HCT116 (cell line): ENCODE results near the gene GSTT2. TPM values are rescaled to one million over a fixed set of nuclear protein-coding genes. Genes with fewer than 3 reads are reported as not detected.

Experiments used
- ATAC-seq: fragments of 200-7000 bp; cut with Tn5 transposase; 2 replicates; pipeline ENCODE4 v1.9.1; 2020; ENCODE audit warnings: mild to moderate bottlenecking, moderate library complexity
- BruUV-seq: library from RNA; stranded (reverse); fragments of 400-500 nt; replicated peaks from 2 replicates; lab custom pipeline; 2021; lab: Mats Ljungman, UMichigan
- CTCF ChIA-PET: fragments of 300-600 bp; sonication (Branson Sonifier 250); formaldehyde crosslinking; loops from one replicate; lab custom pipeline; 2021; ENCODE audit warnings: antibody characterized with exemption; lab: Charles Lee
- POLR2A ChIA-PET: fragments of 300-600, 350-600 bp; sonication (Branson Sonifier 250); formaldehyde crosslinking; loops from one replicate; lab custom pipeline; 2021; ENCODE audit warnings: antibody characterized with exemption; lab: Charles Lee
- RAD21 ChIA-PET, 2 experiments: fragments of 300-600 bp; sonication (Branson Sonifier 250); formaldehyde crosslinking; loops; one replicate each; lab custom pipeline; 2023; ENCODE audit warnings: low total read pairs in 2 of 2; ENCODE audit not compliant: uncharacterized antibody in 2 of 2, unreplicated experiment in 2 of 2, low non-redundant PET in 1 of 2; lab: Charles Lee
- DNase-seq: peaks from one replicate; pipeline ENCODE4 v3.0.0-alpha.2; 2010; ENCODE audit warnings: low read depth, low spot score
- H2AFZ ChIP-seq: fragments of 200-600 bp; shearing (Covaris generic), sonication (generic); 2 replicates; pipeline ENCODE4 v1.6.1; 2017; ENCODE audit warnings: low read depth, mixed run types, mixed read lengths, antibody characterized with exemption, low read length; ENCODE audit not compliant: poor library complexity, severe bottlenecking
- H3K27ac ChIP-seq: 2 replicates; pipeline ENCODE4 v1.5.1; 2012; ENCODE audit warnings: low read depth, low read length
- H3K27me3 ChIP-seq: fragments of 200-600 bp; sonication (generic); 2 replicates; pipeline ENCODE4 v1.6.1; 2016; ENCODE audit warnings: mixed run types, low read length, mixed read lengths; ENCODE audit not compliant: insufficient read depth
- H3K36me3 ChIP-seq, 2 experiments: fragments of 200-500 bp in 1 of 2; fragments of 200-600 bp in 1 of 2; sonication (Bioruptor generic) in 1 of 2; sonication (generic) in 1 of 2; 2 replicates each; pipeline versions ENCODE4 v1.5.1 to v1.6.1; 2014 to 2016; ENCODE audit warnings: low read length in 2 of 2, inconsistent platforms in 1 of 2, mixed read lengths in 1 of 2, mixed run types in 1 of 2; ENCODE audit not compliant: insufficient read depth in 2 of 2, control insufficient read depth in 1 of 2
- H3K4me1 ChIP-seq, 2 experiments: fragments of 200-600 bp in 1 of 2; sonication (generic) in 1 of 2; 2 replicates each; pipeline versions ENCODE4 v1.5.1 to v1.6.1; 2012 to 2017; ENCODE audit warnings: low read length in 2 of 2, inconsistent platforms in 1 of 2, mild to moderate bottlenecking in 1 of 2, mixed read lengths in 1 of 2, mixed run types in 1 of 2, moderate library complexity in 1 of 2; ENCODE audit not compliant: insufficient read depth in 2 of 2, control insufficient read depth in 1 of 2
- H3K4me2 ChIP-seq: fragments of 200-600 bp; sonication (generic); 2 replicates; pipeline ENCODE4 v1.6.1; 2017; ENCODE audit warnings: mixed run types, low read length, mixed read lengths
- H3K4me3 ChIP-seq, 2 experiments: fragments of 200-600 bp in 1 of 2; sonication (generic) in 1 of 2; replicated peaks in 1 of 2; 2 replicates each; pipeline ENCODE4 v1.5.1; 2011 to 2016; ENCODE audit warnings: low read length in 2 of 2, control low read depth in 1 of 2, low read depth in 1 of 2, mild to moderate bottlenecking in 1 of 2, mixed read lengths in 1 of 2, mixed run types in 1 of 2
- H3K79me2 ChIP-seq: fragments of 200-600 bp; sonication (generic); 2 replicates; pipeline ENCODE4 v1.6.1; 2017; ENCODE audit warnings: mild to moderate bottlenecking, mixed run types, low read length, moderate library complexity, mixed read lengths; ENCODE audit not compliant: insufficient read depth
- H3K9ac ChIP-seq: fragments of 200-600 bp; sonication (generic); 2 replicates; pipeline ENCODE4 v1.6.1; 2016; ENCODE audit warnings: low read length, mixed read lengths
- H3K9me2 ChIP-seq: fragments of 200-600 bp; sonication (generic), shearing (Covaris generic); 2 replicates; pipeline ENCODE4 v1.6.1; 2017; ENCODE audit warnings: mixed run types, mild to moderate bottlenecking, moderate library complexity; ENCODE audit not compliant: insufficient read depth
- H3K9me3 ChIP-seq, 2 experiments: fragments of 200-500 bp in 1 of 2; fragments of 200-600 bp in 1 of 2; sonication (Bioruptor generic) in 1 of 2; sonication (generic) in 1 of 2; 2 replicates each; pipeline ENCODE4 v1.6.1; 2014 to 2017; ENCODE audit warnings: low read length in 2 of 2, mixed read lengths in 2 of 2, inconsistent platforms in 1 of 2, low read depth in 1 of 2, mild to moderate bottlenecking in 1 of 2, mixed run types in 1 of 2, moderate library complexity in 1 of 2; ENCODE audit not compliant: control insufficient read depth in 1 of 2, insufficient read depth in 1 of 2
- H4K20me1 ChIP-seq: fragments of 200-600 bp; sonication (generic), shearing (Covaris generic); 2 replicates; pipeline ENCODE4 v1.6.1; 2017; ENCODE audit warnings: mixed run types, mild to moderate bottlenecking, moderate library complexity; ENCODE audit not compliant: insufficient read depth
- ATF3 ChIP-seq: IDR thresholded peaks from 2 replicates; pipeline ENCODE4 v1.6.1; 2012
- CEBPB ChIP-seq: IDR thresholded peaks from 2 replicates; pipeline ENCODE4 v1.6.1; 2012; ENCODE audit warnings: low read depth
- CTCF ChIP-seq, 3 experiments: fragments of 200-600 bp in 1 of 3; sonication (generic) in 1 of 3; IDR thresholded peaks in 2 of 3; conservative IDR thresholded peaks in 1 of 3; 2 replicates each; pipeline ENCODE4 v1.5.1; 2012 to 2017; ENCODE audit warnings: low read depth in 2 of 3, low read length in 2 of 3, antibody characterized with exemption in 1 of 3, borderline replicate concordance in 1 of 3, control low read depth in 1 of 3, mild to moderate bottlenecking in 1 of 3, mixed read lengths in 1 of 3, mixed run types in 1 of 3, moderate library complexity in 1 of 3; ENCODE audit not compliant: insufficient read depth in 1 of 3
- EGR1 ChIP-seq: IDR thresholded peaks from 2 replicates; pipeline ENCODE4 v1.6.1; 2012; ENCODE audit warnings: low read depth
- EZH2 ChIP-seq: fragments of 200-600 bp; sonication (generic); IDR thresholded peaks from 2 replicates; pipeline ENCODE4 v1.6.1; 2017; ENCODE audit warnings: antibody characterized with exemption, mixed run types
- EZH2phosphoT487 ChIP-seq: fragments of 200-600 bp; IDR thresholded peaks from 2 replicates; pipeline ENCODE4 v1.6.1; 2018; ENCODE audit warnings: antibody characterized with exemption, borderline replicate concordance
- JUND ChIP-seq: IDR thresholded peaks from 2 replicates; pipeline ENCODE4 v1.6.1; 2012
- POLR2A ChIP-seq: IDR thresholded peaks from 2 replicates; pipeline ENCODE4 v1.7.0; 2011; ENCODE audit warnings: borderline replicate concordance; ENCODE audit not compliant: insufficient read depth, insufficient read length; ENCODE audit errors: extremely low read depth
- RAD21 ChIP-seq: IDR thresholded peaks from 2 replicates; pipeline ENCODE4 v1.6.1; 2012; ENCODE audit warnings: low read depth, mild to moderate bottlenecking
- SP1 ChIP-seq: IDR thresholded peaks from 2 replicates; pipeline ENCODE4 v1.6.1; 2012; ENCODE audit warnings: low read depth
- SRF ChIP-seq: IDR thresholded peaks from 2 replicates; pipeline ENCODE4 v1.6.1; 2012; ENCODE audit warnings: low read depth
- TCF7L2 ChIP-seq: IDR thresholded peaks from 2 replicates; pipeline ENCODE4 v1.7.0; 2011; ENCODE audit warnings: borderline replicate concordance, inconsistent platforms; ENCODE audit not compliant: insufficient read depth, insufficient read length; ENCODE audit errors: extremely low read depth
- YY1 ChIP-seq: IDR thresholded peaks from 2 replicates; pipeline ENCODE4 v1.6.1; 2011; ENCODE audit warnings: low read length, low read depth, moderate library complexity, mild to moderate bottlenecking; ENCODE audit not compliant: insufficient replicate concordance; ENCODE audit errors: extremely low read depth
- ZBTB33 ChIP-seq: IDR thresholded peaks from 2 replicates; pipeline ENCODE4 v1.6.1; 2011; ENCODE audit warnings: mild to moderate bottlenecking, low read length, moderate library complexity; ENCODE audit not compliant: insufficient replicate concordance; ENCODE audit errors: extremely low read depth
- ZFX ChIP-seq: fragments of 450-650 bp; IDR thresholded peaks from 2 replicates; pipeline ENCODE4 v1.6.1; 2017
- intact Hi-C: fragments of 100-400 bp; cut with micrococcal nuclease; formaldehyde crosslinking; loops from 2 replicates; pipeline ENCODE4 v1.10.0; 2022
- total RNA-seq: library from RNA; stranded (reverse); gene quantifications from one replicate; pipeline ENCODE4 v1.2.1, GENCODE V29; 2021; ENCODE audit not compliant: unreplicated experiment
- TF ChIP-seq, protein P1 (sequence below): IDR thresholded peaks from 2 replicates; pipeline ENCODE4 v1.6.1; 2012

GSTT2 gene
- total RNA-seq, 1 experiment from 2014 or later, result 5.1 TPM

- TF ChIP-seq RAD21 (no peak), POLR2A (no peak), CEBPB (no peak), ZFX (no peak), JUND (no peak), YY1 (no peak), EZH2 (no peak), ATF3 (no peak), SP1 (no peak), EGR1 (no peak), SRF (no peak)
- TF ChIP-seq, protein P1, sequence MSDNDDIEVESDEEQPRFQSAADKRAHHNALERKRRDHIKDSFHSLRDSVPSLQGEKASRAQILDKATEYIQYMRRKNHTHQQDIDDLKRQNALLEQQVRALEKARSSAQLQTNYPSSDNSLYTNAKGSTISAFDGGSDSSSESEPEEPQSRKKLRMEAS, result no peak
- Histone ChIP-seq H3K9ac (no peak overlapping the region), H3K9me2 (no peaks in the 10 kb centered on the region), H3K79me2 (peaks cover 92% of the 10 kb centered on the region), H3K4me3 (no peak overlapping the region), H3K27me3 (no peaks in the 10 kb centered on the region), H3K36me3 (no peaks in the 10 kb centered on the region), H2AFZ (no peak overlapping the region), H3K9me3 (no peaks in the 10 kb centered on the region), H3K4me1 (no peaks in the 10 kb centered on the region), H3K4me2 (no peak overlapping the region), H3K27ac (no peak overlapping the region), H4K20me1 (no peaks in the 10 kb centered on the region)
- DNase-seq (no peak), ATAC-seq (no peak)
- ChIA-PET RAD21 (no interaction called here), POLR2A (no interaction called here), CTCF (no interaction called here)
- BruUV-seq, result no TSS peak
- intact Hi-C loops, result no loop called here
Measured at GRCh38 chr22:24024354-24024753, 44.4 kb downstream of the GSTT2 start.

GRCh38 chr22:24025475-24025874, 45.5 kb downstream of the GSTT2 start:
- no TSS peak for BruUV-seq
- intact Hi-C loops, result no loop called here

More at GRCh38 chr22:24025475-24025874, 45.5 kb downstream of the GSTT2 start:
- H3K9me3 ChIP-seq, result no peaks in the 10 kb centered on the region
- ATAC-seq (no peak), DNase-seq (no peak)
- H4K20me1 ChIP-seq, result no peaks in the 10 kb centered on the region
- H3K79me2 ChIP-seq, result peaks cover 93% of the 10 kb centered on the region
- TF ChIP-seq SRF, result no peak
- TF ChIP-seq EZH2phosphoT487, result no peak
- TF ChIP-seq TCF7L2, result no peak
- no peak for TF ChIP-seq CTCF (IDR thresholded peaks at IDR 0.05 in 2 of 3, conservative IDR thresholded peaks at IDR 0.05 in 1 of 3; ENCODE audit: borderline replicate concordance in 1 of 3, insufficient read depth in 1 of 3, low read depth in 2 of 3, low read length in 2 of 3)
- TF ChIP-seq ZBTB33, result no peak
- no peaks in the 10 kb centered on the region for H3K9me2 ChIP-seq
- H2AFZ ChIP-seq, result no peak overlapping the region
- CTCF ChIA-PET, result no interaction called here
- no peaks in the 10 kb centered on the region for H3K4me1 ChIP-seq
- H3K9ac ChIP-seq, result no peak overlapping the region
- H3K36me3 ChIP-seq, result no peaks in the 10 kb centered on the region
- POLR2A ChIA-PET, result no interaction called here
- RAD21 ChIA-PET, result no interaction called here
- no peaks in the 10 kb centered on the region for H3K27me3 ChIP-seq
- no peak overlapping the region for H3K4me3 ChIP-seq
- H3K4me2 ChIP-seq, result no peak overlapping the region
- H3K27ac ChIP-seq, result no peak overlapping the region
